Loucy (cell line): ENCODE measurements around the gene AATK.

ENCODE experiments used
- H2AFZ ChIP-seq: fragments of 200-600 bp; sonication (generic); 2 replicates; pipeline ENCODE4 v1.6.0; 2016; ENCODE audit warnings: antibody characterized with exemption, mild to moderate bottlenecking, low read length, moderate library complexity
- H3F3A ChIP-seq: fragments of 200-600 bp; 2 replicates; pipeline ENCODE4 v1.6.0; 2016; ENCODE audit warnings: antibody characterized with exemption, low read depth, mild to moderate bottlenecking
- H3K27me3 ChIP-seq: fragments of 200-600 bp; sonication (generic); 2 replicates; pipeline ENCODE4 v1.6.1; 2014; ENCODE audit warnings: low read length, mild to moderate bottlenecking; ENCODE audit not compliant: insufficient read depth, poor library complexity, severe bottlenecking
- H3K36me3 ChIP-seq: fragments of 200-600 bp; sonication (generic); 2 replicates; pipeline ENCODE4 v1.6.1; 2016; ENCODE audit warnings: low read length; ENCODE audit not compliant: insufficient read depth
- H3K4me1 ChIP-seq: fragments of 200-600 bp; sonication (generic); 2 replicates; pipeline ENCODE4 v1.5.1; 2014; ENCODE audit warnings: low read length, mild to moderate bottlenecking; ENCODE audit not compliant: insufficient read depth, poor library complexity, severe bottlenecking
- H3K4me2 ChIP-seq: fragments of 200-600 bp; sonication (generic); 2 replicates; pipeline ENCODE4 v1.6.0; 2014; ENCODE audit warnings: antibody characterized with exemption, low read length, low read depth, mild to moderate bottlenecking; ENCODE audit not compliant: poor library complexity, severe bottlenecking
- H3K4me3 ChIP-seq: fragments of 200-600 bp; sonication (generic); 2 replicates; pipeline ENCODE4 v1.5.1; 2014; ENCODE audit warnings: low read length, mild to moderate bottlenecking, mixed read lengths; ENCODE audit not compliant: poor library complexity, severe bottlenecking
- H3K79me2 ChIP-seq: fragments of 200-600 bp; sonication (generic); 2 replicates; pipeline ENCODE4 v1.6.1; 2014; ENCODE audit warnings: low read length; ENCODE audit not compliant: insufficient read depth
- H3K9ac ChIP-seq: fragments of 200-600 bp; sonication (generic); 2 replicates; pipeline ENCODE4 v1.6.0; 2014; ENCODE audit warnings: mild to moderate bottlenecking, low read depth, low read length, moderate library complexity; ENCODE audit not compliant: poor library complexity, severe bottlenecking
- H3K9me2 ChIP-seq: fragments of 200-600 bp; sonication (generic); replicated peaks from 2 replicates; pipeline ENCODE4 v1.6.1; 2016; ENCODE audit warnings: low read depth, low read length, mixed read lengths
- H3K9me3 ChIP-seq: fragments of 200-600 bp; sonication (generic); 2 replicates; pipeline ENCODE4 v1.6.1; 2014; ENCODE audit warnings: mild to moderate bottlenecking, antibody characterized with exemption, low read length, low read depth; ENCODE audit not compliant: insufficient read depth
- H4K20me1 ChIP-seq: fragments of 200-600 bp; sonication (generic); 2 replicates; pipeline ENCODE4 v1.6.0; 2014; ENCODE audit warnings: antibody characterized with exemption, low read length, mild to moderate bottlenecking; ENCODE audit not compliant: insufficient read depth, poor library complexity, severe bottlenecking
- EZH2phosphoT487 ChIP-seq: fragments of 200-600 bp; IDR thresholded peaks from 2 replicates; pipeline ENCODE4 v1.6.1; 2018; ENCODE audit warnings: antibody characterized with exemption, mild to moderate bottlenecking, moderate library complexity, borderline replicate concordance
- TF ChIP-seq, protein P1 (sequence below): fragments of 200-600 bp; sonication (generic); conservative IDR thresholded peaks from 2 replicates; pipeline ENCODE4 v1.5.1; 2014; ENCODE audit warnings: mild to moderate bottlenecking, antibody characterized with exemption, low read length

AATK gene

DNA sequence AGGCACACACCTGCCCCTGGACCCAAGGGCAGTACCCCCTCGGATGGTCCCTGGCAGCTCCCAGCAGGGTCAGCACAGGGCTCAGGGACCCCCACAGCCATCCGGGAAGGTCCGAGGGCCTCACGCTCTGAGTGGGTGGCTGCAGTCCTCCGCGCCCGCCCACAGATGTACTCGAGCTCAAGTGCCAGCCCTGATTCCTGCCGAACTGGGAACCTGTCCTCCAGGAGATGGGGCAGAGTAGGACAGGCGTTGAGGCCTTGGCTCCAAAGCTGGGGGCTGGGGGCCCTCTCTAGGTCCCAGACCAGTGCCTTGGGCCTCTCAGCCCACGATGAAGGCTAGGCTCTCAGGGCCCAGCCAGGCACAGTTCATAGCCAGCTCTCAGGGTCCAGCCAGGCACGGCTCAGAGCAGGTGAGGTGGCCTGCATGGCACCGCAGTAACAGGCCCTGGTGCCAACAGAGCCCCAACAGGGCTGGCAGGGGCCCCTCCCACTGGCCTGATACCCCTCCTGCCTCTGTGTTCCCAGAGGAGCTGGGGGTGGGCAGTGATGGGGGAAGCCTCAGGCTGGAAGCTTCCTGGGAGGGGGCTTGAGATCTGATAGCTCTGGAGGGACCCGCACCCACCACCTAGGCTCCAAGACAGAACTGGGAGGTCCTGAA, 36.2 kb downstream of the AATK start:
- Histone ChIP-seq H3K36me3 (no peaks in the 10 kb centered on the region), H3K9me2 (no peaks in the 10 kb centered on the region), H2AFZ (no peak overlapping the region), H3K27me3 (no peaks in the 10 kb centered on the region), H3K79me2 (no peaks in the 10 kb centered on the region), H3K4me3 (no peak overlapping the region), H3K9me3 (no peaks in the 10 kb centered on the region), H4K20me1 (no peaks in the 10 kb centered on the region), H3F3A (no peaks in the 10 kb centered on the region), H3K4me1 (no peaks in the 10 kb centered on the region), H3K9ac (no peak overlapping the region), H3K4me2 (no peak overlapping the region)
- TF ChIP-seq, protein P1, sequence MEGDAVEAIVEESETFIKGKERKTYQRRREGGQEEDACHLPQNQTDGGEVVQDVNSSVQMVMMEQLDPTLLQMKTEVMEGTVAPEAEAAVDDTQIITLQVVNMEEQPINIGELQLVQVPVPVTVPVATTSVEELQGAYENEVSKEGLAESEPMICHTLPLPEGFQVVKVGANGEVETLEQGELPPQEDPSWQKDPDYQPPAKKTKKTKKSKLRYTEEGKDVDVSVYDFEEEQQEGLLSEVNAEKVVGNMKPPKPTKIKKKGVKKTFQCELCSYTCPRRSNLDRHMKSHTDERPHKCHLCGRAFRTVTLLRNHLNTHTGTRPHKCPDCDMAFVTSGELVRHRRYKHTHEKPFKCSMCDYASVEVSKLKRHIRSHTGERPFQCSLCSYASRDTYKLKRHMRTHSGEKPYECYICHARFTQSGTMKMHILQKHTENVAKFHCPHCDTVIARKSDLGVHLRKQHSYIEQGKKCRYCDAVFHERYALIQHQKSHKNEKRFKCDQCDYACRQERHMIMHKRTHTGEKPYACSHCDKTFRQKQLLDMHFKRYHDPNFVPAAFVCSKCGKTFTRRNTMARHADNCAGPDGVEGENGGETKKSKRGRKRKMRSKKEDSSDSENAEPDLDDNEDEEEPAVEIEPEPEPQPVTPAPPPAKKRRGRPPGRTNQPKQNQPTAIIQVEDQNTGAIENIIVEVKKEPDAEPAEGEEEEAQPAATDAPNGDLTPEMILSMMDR = no peak
- TF ChIP-seq EZH2phosphoT487 = no peak

DNA sequence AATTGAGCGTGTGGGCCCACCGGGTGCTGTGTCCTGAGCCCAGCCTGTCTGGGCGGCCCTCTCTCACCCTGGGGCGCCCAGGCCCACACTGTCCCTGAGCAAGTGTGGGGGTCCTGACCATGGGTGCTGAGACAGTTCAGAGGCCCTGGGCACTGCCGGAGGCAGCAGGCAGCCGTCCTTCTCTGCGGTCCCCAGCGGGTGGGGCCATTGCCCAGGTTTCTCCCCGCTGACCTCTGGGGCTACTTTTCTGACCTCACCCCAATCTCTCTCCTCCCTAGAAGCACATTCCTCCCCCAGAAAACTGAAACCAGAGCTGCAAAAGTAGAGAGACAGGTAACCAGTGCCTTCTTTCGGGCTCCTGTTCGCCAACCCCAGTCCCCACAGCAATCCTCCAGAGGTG, 36.7 kb downstream of the AATK start:
- Histone ChIP-seq H4K20me1 (no peaks in the 10 kb centered on the region), H3K27me3 (no peaks in the 10 kb centered on the region), H3K4me3 (no peak overlapping the region), H3K9ac (no peak overlapping the region), H3K4me1 (no peaks in the 10 kb centered on the region), H3F3A (no peaks in the 10 kb centered on the region), H3K9me2 (no peaks in the 10 kb centered on the region), H3K79me2 (no peaks in the 10 kb centered on the region), H2AFZ (no peak overlapping the region), H3K9me3 (no peaks in the 10 kb centered on the region), H3K4me2 (no peak overlapping the region), H3K36me3 (no peaks in the 10 kb centered on the region)
- no peak for TF ChIP-seq EZH2phosphoT487
- TF ChIP-seq, protein P1 = peak; percentile 30; the same call in 1 of the 2 replicates

DNA sequence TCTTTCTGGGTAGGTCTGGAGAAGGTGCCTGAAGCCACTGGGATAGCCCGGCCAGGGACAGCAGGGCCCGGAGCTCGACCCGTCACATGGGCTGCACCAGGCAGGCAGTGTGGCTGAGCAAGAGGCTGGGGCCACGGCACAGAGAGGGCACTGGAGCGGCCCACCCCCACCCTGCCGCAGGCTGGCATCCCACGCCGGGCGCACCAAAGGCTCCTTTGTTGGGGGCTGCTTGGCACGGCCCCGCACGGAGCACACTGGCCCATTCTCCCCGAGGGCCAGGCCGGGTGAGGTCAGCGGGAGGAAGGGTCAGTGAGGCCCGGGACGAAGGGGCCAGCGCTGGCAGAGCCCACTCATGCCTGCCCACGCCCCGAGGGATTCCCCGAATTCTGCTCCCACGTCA, 37.2 kb downstream of the AATK start:
- Histone ChIP-seq H3F3A (no peaks in the 10 kb centered on the region), H3K9me3 (no peaks in the 10 kb centered on the region), H3K4me3 (no peak overlapping the region), H3K9me2 (no peaks in the 10 kb centered on the region), H3K27me3 (no peaks in the 10 kb centered on the region), H3K79me2 (no peaks in the 10 kb centered on the region), H3K4me2 (no peak overlapping the region), H3K9ac (no peak overlapping the region), H3K36me3 (no peaks in the 10 kb centered on the region), H2AFZ (no peak overlapping the region), H4K20me1 (no peaks in the 10 kb centered on the region), H3K4me1 (no peaks in the 10 kb centered on the region)
- TF ChIP-seq, protein P1 = no peak
- TF ChIP-seq EZH2phosphoT487 = no peak
